GM23338 (cell line): ENCODE data around the gene TMEM132D. TPM values are rescaled to one million over a fixed set of nuclear protein-coding genes. Genes with fewer than 3 reads are reported as not detected.

Experiments used
- ATAC-seq: fragments of 200-7000 bp; cut with Tn5 transposase; 3 replicates; pipeline ENCODE4 v1.9.1; 2020
- DNase-seq: peaks from one replicate; pipeline ENCODE4 v3.0.0-alpha.2; 2015; ENCODE audit warnings: low spot score
- H2AFZ ChIP-seq: fragments of 200-600 bp; sonication (generic); 2 replicates; pipeline ENCODE4 v1.8.0; 2016; ENCODE audit warnings: antibody characterized with exemption, mild to moderate bottlenecking, moderate library complexity
- H3F3A ChIP-seq: fragments of 200-600 bp; sonication (generic); replicated peaks from 2 replicates; pipeline ENCODE4 v1.8.0; 2017; ENCODE audit warnings: antibody characterized with exemption, mixed run types, low read depth
- H3K27ac ChIP-seq: fragments of 200-600 bp; sonication (generic); 2 replicates; pipeline ENCODE4 v1.6.1; 2016; ENCODE audit warnings: low read depth
- H3K27me3 ChIP-seq: fragments of 200-600 bp; sonication (generic); 2 replicates; pipeline ENCODE4 v1.8.0; 2016; ENCODE audit warnings: mild to moderate bottlenecking, mixed run types, moderate library complexity; ENCODE audit not compliant: insufficient read depth
- H3K36me3 ChIP-seq: fragments of 200-600 bp; sonication (generic); 2 replicates; pipeline ENCODE4 v1.8.0; 2016; ENCODE audit warnings: mild to moderate bottlenecking; ENCODE audit not compliant: insufficient read depth
- H3K4me1 ChIP-seq: fragments of 200-600 bp; sonication (generic); 2 replicates; pipeline ENCODE4 v1.8.0; 2016; ENCODE audit warnings: mild to moderate bottlenecking, moderate library complexity; ENCODE audit not compliant: insufficient read depth
- H3K4me2 ChIP-seq: fragments of 200-600 bp; sonication (generic); 2 replicates; pipeline ENCODE4 v1.7.1; 2017; ENCODE audit warnings: mixed run types
- H3K4me3 ChIP-seq: fragments of 200-600 bp; sonication (generic); 2 replicates; pipeline ENCODE4 v1.6.1; 2016; ENCODE audit warnings: mixed run types
- H3K79me2 ChIP-seq: fragments of 200-600 bp; sonication (generic); replicated peaks from 2 replicates; pipeline ENCODE4 v1.8.0; 2017; ENCODE audit warnings: mild to moderate bottlenecking; ENCODE audit not compliant: insufficient read depth
- H3K9me2 ChIP-seq: fragments of 200-600 bp; sonication (generic); 2 replicates; pipeline ENCODE4 v1.8.0; 2017; ENCODE audit not compliant: insufficient read depth
- H4K20me1 ChIP-seq: fragments of 200-600 bp; sonication (generic); replicated peaks from 2 replicates; pipeline ENCODE4 v1.8.0; 2017; ENCODE audit warnings: mild to moderate bottlenecking; ENCODE audit not compliant: insufficient read depth
- H3K27ac Mint-ChIP-seq: 2 replicates; pipeline ENCODE4 v1.8.0; 2020; ENCODE audit warnings: inconsistent platforms, mild to moderate bottlenecking, moderate library complexity, mixed read lengths
- H3K27me3 Mint-ChIP-seq: 3 replicates; pipeline ENCODE4 v1.8.0; 2022; ENCODE audit warnings: low read depth, mild to moderate bottlenecking, moderate library complexity, mixed read lengths, inconsistent platforms; ENCODE audit not compliant: insufficient read depth, poor library complexity
- H3K36me3 Mint-ChIP-seq: 3 replicates; pipeline ENCODE4 v1.8.0; 2021; ENCODE audit warnings: low read depth, mild to moderate bottlenecking, inconsistent platforms, moderate library complexity, mixed read lengths
- H3K4me1 Mint-ChIP-seq: 3 replicates; pipeline ENCODE4 v1.8.0; 2020; ENCODE audit warnings: mild to moderate bottlenecking, inconsistent platforms, mixed read lengths
- H3K4me3 Mint-ChIP-seq: 3 replicates; pipeline ENCODE4 v1.8.0; 2021; ENCODE audit warnings: moderate library complexity, mild to moderate bottlenecking, inconsistent platforms, mixed read lengths
- H3K9me3 Mint-ChIP-seq: 3 replicates; pipeline ENCODE4 v1.8.0; 2020; ENCODE audit warnings: moderate library complexity, mild to moderate bottlenecking, inconsistent platforms, mixed read lengths
- CREB1 ChIP-seq: fragments of 250-450 bp; sonication (Bioruptor Pico); IDR thresholded peaks from 2 replicates; pipeline ENCODE4 v1.5.0; 2020; ENCODE audit warnings: low read depth, mild to moderate bottlenecking, moderate library complexity
- EZH2 ChIP-seq: fragments of 200-600 bp; sonication (generic); IDR thresholded peaks from one replicate; pipeline ENCODE4 v1.8.0; 2017; ENCODE audit warnings: antibody characterized with exemption, mild to moderate bottlenecking, low read depth; ENCODE audit not compliant: unreplicated experiment
- EZH2phosphoT487 ChIP-seq: fragments of 200-600 bp; sonication (generic); IDR thresholded peaks from one replicate; pipeline ENCODE4 v1.8.1; 2018; ENCODE audit warnings: antibody characterized with exemption; ENCODE audit not compliant: unreplicated experiment
- JUNB ChIP-seq: IDR thresholded peaks from one replicate; pipeline ENCODE4 v1.6.1; 2016; ENCODE audit warnings: antibody characterized with exemption; ENCODE audit not compliant: unreplicated experiment
- NANOG ChIP-seq: IDR thresholded peaks from 2 replicates; pipeline ENCODE4 v1.6.1; 2016; ENCODE audit warnings: antibody characterized with exemption, borderline replicate concordance
- POLR2AphosphoS5 ChIP-seq: IDR thresholded peaks from 2 replicates; pipeline ENCODE4 v1.6.1; 2016; ENCODE audit warnings: antibody characterized with exemption, low read depth
- STAT1 ChIP-seq: IDR thresholded peaks from one replicate; pipeline ENCODE4 v1.6.1; 2016; ENCODE audit warnings: antibody characterized with exemption; ENCODE audit not compliant: unreplicated experiment
- ZNF114 ChIP-seq: fragments of 250-450 bp; sonication (Bioruptor Pico); IDR thresholded peaks from 2 replicates; pipeline ENCODE4 v1.5.0; 2020; ENCODE audit warnings: mild to moderate bottlenecking, moderate library complexity
- ZNF331 ChIP-seq: fragments of 250-450 bp; sonication (Bioruptor Pico); IDR thresholded peaks from 2 replicates; pipeline ENCODE4 v1.5.0; 2020; ENCODE audit warnings: low read depth, mild to moderate bottlenecking, moderate library complexity
- polyA plus RNA-seq: library from polyadenylated mRNA; unstranded; fragments of >200 nt; fragmentation: Nextera tagmentation; extraction: Ambion mirVana; gene quantifications from 2 replicates; pipeline ENCODE4 v1.2.1, GENCODE V29; 2016
- total RNA-seq: library from RNA; depleted of rRNA; stranded (reverse); fragments of >200 nt; shearing (Covaris generic); gene quantifications from 2 replicates; pipeline ENCODE4 v1.2.3, GENCODE V29; 2014
- TF ChIP-seq, protein P1 (sequence below): IDR thresholded peaks from one replicate; pipeline ENCODE4 v1.6.1; 2018; ENCODE audit warnings: antibody characterized with exemption; ENCODE audit not compliant: unreplicated experiment
- TF ChIP-seq, protein P2 (sequence below): IDR thresholded peaks from 2 replicates; pipeline ENCODE4 v1.6.1; 2016; ENCODE audit warnings: antibody characterized with exemption
- TF ChIP-seq, protein P3 (sequence below), 2 experiments: fragments of 200-600 bp in 1 of 2; sonication (generic) in 1 of 2; conservative IDR thresholded peaks; 2 replicates each; pipeline versions ENCODE4 v1.5.1 to v1.6.1; 2016 to 2017; ENCODE audit warnings: antibody characterized with exemption in 2 of 2, low read depth in 2 of 2, mild to moderate bottlenecking in 2 of 2, moderate library complexity in 1 of 2
- TF ChIP-seq, protein P4 (sequence below): fragments of 250-450 bp; sonication (Bioruptor Pico); IDR thresholded peaks from 2 replicates; pipeline ENCODE4 v1.5.0; 2020; ENCODE audit warnings: mild to moderate bottlenecking, moderate library complexity

The TMEM132D gene
- total and polyA plus RNA-seq, 2 experiments from 2014 or later, result 0.44 to 5.3 TPM

DNA sequence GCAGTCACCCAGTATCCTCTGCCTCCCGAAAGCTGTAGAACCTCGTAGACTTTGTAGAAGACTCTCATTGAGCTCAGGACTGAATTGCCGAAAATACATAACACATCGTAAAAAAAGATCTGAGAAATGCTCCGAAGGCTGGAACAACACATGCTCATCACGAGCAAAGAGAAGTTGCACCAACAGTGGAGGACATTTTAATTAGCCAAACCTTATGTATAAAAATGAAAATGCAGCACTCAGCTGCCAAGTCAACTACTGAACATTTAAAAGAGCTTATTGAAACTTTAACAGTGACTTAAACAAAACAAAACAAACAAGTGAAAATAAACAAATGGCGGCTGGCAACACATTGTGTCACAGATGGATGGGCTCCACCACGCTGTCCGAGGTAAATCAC lies 519.9 kb downstream of the TMEM132D start:
- H3K4me1 Mint-ChIP-seq, result no peaks in the 10 kb centered on the region
- Histone ChIP-seq H3K27ac (no peak overlapping the region), H3K4me1 (0 out of 2 replicates have a peak, but pooled peaks cover 3% of the 10 kb centered on the region), H3K27me3 (no peaks in the 10 kb centered on the region), H3K4me3 (no peak overlapping the region), H3K4me2 (no peak overlapping the region), H3F3A (no peaks in the 10 kb centered on the region), H3K36me3 (no peaks in the 10 kb centered on the region), H4K20me1 (no peaks in the 10 kb centered on the region), H3K79me2 (no peaks in the 10 kb centered on the region), H3K9me2 (no peaks in the 10 kb centered on the region), H2AFZ (no peak overlapping the region)
- H3K36me3 Mint-ChIP-seq, result peaks cover 31% of the 10 kb centered on the region
- H3K9me3 Mint-ChIP-seq, result no peaks in the 10 kb centered on the region; the same call in 1 of the 3 replicates
- no peak for DNase-seq
- no peaks in the 10 kb centered on the region for H3K27me3 Mint-ChIP-seq
- H3K27ac Mint-ChIP-seq, result no peak overlapping the region
- no peak for ATAC-seq
- H3K4me3 Mint-ChIP-seq, result no peak overlapping the region
- TF ChIP-seq ZNF114 (CRISPR knock-in tag), result no peak
- no peak for TF ChIP-seq EZH2
- TF ChIP-seq, protein P1, sequence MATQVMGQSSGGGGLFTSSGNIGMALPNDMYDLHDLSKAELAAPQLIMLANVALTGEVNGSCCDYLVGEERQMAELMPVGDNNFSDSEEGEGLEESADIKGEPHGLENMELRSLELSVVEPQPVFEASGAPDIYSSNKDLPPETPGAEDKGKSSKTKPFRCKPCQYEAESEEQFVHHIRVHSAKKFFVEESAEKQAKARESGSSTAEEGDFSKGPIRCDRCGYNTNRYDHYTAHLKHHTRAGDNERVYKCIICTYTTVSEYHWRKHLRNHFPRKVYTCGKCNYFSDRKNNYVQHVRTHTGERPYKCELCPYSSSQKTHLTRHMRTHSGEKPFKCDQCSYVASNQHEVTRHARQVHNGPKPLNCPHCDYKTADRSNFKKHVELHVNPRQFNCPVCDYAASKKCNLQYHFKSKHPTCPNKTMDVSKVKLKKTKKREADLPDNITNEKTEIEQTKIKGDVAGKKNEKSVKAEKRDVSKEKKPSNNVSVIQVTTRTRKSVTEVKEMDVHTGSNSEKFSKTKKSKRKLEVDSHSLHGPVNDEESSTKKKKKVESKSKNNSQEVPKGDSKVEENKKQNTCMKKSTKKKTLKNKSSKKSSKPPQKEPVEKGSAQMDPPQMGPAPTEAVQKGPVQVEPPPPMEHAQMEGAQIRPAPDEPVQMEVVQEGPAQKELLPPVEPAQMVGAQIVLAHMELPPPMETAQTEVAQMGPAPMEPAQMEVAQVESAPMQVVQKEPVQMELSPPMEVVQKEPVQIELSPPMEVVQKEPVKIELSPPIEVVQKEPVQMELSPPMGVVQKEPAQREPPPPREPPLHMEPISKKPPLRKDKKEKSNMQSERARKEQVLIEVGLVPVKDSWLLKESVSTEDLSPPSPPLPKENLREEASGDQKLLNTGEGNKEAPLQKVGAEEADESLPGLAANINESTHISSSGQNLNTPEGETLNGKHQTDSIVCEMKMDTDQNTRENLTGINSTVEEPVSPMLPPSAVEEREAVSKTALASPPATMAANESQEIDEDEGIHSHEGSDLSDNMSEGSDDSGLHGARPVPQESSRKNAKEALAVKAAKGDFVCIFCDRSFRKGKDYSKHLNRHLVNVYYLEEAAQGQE, result no peak
- no peak for TF ChIP-seq POLR2AphosphoS5
- TF ChIP-seq STAT1, result no peak
- TF ChIP-seq, protein P2, sequence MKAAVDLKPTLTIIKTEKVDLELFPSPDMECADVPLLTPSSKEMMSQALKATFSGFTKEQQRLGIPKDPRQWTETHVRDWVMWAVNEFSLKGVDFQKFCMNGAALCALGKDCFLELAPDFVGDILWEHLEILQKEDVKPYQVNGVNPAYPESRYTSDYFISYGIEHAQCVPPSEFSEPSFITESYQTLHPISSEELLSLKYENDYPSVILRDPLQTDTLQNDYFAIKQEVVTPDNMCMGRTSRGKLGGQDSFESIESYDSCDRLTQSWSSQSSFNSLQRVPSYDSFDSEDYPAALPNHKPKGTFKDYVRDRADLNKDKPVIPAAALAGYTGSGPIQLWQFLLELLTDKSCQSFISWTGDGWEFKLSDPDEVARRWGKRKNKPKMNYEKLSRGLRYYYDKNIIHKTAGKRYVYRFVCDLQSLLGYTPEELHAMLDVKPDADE, result no peak
- TF ChIP-seq CREB1 (CRISPR knock-in tag), result no peak
- no peak for TF ChIP-seq ZNF331 (CRISPR knock-in tag)
- TF ChIP-seq JUNB, result no peak
- TF ChIP-seq, protein P3, sequence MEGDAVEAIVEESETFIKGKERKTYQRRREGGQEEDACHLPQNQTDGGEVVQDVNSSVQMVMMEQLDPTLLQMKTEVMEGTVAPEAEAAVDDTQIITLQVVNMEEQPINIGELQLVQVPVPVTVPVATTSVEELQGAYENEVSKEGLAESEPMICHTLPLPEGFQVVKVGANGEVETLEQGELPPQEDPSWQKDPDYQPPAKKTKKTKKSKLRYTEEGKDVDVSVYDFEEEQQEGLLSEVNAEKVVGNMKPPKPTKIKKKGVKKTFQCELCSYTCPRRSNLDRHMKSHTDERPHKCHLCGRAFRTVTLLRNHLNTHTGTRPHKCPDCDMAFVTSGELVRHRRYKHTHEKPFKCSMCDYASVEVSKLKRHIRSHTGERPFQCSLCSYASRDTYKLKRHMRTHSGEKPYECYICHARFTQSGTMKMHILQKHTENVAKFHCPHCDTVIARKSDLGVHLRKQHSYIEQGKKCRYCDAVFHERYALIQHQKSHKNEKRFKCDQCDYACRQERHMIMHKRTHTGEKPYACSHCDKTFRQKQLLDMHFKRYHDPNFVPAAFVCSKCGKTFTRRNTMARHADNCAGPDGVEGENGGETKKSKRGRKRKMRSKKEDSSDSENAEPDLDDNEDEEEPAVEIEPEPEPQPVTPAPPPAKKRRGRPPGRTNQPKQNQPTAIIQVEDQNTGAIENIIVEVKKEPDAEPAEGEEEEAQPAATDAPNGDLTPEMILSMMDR (conservative IDR thresholded peaks at IDR 0.05; ENCODE audit: low read depth in 2 of 2), result no peak
- TF ChIP-seq, protein P4, sequence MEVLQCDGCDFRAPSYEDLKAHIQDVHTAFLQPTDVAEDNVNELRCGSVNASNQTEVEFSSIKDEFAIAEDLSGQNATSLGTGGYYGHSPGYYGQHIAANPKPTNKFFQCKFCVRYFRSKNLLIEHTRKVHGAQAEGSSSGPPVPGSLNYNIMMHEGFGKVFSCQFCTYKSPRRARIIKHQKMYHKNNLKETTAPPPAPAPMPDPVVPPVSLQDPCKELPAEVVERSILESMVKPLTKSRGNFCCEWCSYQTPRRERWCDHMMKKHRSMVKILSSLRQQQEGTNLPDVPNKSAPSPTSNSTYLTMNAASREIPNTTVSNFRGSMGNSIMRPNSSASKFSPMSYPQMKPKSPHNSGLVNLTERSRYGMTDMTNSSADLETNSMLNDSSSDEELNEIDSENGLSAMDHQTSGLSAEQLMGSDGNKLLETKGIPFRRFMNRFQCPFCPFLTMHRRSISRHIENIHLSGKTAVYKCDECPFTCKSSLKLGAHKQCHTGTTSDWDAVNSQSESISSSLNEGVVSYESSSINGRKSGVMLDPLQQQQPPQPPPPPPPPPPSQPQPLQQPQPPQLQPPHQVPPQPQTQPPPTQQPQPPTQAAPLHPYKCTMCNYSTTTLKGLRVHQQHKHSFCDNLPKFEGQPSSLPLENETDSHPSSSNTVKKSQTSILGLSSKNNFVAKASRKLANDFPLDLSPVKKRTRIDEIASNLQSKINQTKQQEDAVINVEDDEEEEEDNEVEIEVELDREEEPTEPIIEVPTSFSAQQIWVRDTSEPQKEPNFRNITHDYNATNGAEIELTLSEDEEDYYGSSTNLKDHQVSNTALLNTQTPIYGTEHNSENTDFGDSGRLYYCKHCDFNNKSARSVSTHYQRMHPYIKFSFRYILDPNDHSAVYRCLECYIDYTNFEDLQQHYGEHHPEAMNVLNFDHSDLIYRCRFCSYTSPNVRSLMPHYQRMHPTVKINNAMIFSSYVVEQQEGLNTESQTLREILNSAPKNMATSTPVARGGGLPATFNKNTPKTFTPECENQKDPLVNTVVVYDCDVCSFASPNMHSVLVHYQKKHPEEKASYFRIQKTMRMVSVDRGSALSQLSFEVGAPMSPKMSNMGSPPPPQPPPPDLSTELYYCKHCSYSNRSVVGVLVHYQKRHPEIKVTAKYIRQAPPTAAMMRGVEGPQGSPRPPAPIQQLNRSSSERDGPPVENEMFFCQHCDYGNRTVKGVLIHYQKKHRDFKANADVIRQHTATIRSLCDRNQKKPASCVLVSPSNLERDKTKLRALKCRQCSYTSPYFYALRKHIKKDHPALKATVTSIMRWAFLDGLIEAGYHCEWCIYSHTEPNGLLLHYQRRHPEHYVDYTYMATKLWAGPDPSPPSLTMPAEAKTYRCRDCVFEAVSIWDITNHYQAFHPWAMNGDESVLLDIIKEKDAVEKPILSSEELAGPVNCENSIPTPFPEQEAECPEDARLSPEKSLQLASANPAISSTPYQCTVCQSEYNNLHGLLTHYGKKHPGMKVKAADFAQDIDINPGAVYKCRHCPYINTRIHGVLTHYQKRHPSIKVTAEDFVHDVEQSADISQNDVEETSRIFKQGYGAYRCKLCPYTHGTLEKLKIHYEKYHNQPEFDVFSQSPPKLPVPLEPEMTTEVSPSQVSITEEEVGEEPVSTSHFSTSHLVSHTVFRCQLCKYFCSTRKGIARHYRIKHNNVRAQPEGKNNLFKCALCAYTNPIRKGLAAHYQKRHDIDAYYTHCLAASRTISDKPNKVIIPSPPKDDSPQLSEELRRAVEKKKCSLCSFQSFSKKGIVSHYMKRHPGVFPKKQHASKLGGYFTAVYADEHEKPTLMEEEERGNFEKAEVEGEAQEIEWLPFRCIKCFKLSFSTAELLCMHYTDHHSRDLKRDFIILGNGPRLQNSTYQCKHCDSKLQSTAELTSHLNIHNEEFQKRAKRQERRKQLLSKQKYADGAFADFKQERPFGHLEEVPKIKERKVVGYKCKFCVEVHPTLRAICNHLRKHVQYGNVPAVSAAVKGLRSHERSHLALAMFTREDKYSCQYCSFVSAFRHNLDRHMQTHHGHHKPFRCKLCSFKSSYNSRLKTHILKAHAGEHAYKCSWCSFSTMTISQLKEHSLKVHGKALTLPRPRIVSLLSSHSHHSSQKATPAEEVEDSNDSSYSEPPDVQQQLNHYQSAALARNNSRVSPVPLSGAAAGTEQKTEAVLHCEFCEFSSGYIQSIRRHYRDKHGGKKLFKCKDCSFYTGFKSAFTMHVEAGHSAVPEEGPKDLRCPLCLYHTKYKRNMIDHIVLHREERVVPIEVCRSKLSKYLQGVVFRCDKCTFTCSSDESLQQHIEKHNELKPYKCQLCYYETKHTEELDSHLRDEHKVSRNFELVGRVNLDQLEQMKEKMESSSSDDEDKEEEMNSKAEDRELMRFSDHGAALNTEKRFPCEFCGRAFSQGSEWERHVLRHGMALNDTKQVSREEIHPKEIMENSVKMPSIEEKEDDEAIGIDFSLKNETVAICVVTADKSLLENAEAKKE, result no peak
- no peak for TF ChIP-seq EZH2phosphoT487
- no peak for TF ChIP-seq NANOG
